Stimulated activated naive CD8-positive, alpha-beta T cell treated with anti-CD3 and anti-CD28 coated beads, Interleukin-15, Interleukin-2, amounts not matched to agents 100 ng/mL and 50 ng/mL, for 24 hours (primary cell): ENCODE results near the gene NPAS3.

Source experiments
- H3K27ac Mint-ChIP-seq: one replicate; pipeline ENCODE4 v1.8.0; 2021; ENCODE audit warnings: mild to moderate bottlenecking, mixed read lengths
- H3K27me3 Mint-ChIP-seq: one replicate; pipeline ENCODE4 v1.8.0; 2021; ENCODE audit warnings: mixed read lengths
- H3K36me3 Mint-ChIP-seq: one replicate; pipeline ENCODE4 v1.8.0; 2021; ENCODE audit warnings: low read depth, mixed read lengths
- H3K4me1 Mint-ChIP-seq: one replicate; pipeline ENCODE4 v1.8.0; 2021; ENCODE audit warnings: low read depth, mixed read lengths
- H3K4me3 Mint-ChIP-seq: one replicate; pipeline ENCODE4 v1.8.0; 2021; ENCODE audit warnings: mild to moderate bottlenecking, mixed read lengths
- H3K9me3 Mint-ChIP-seq: one replicate; pipeline ENCODE4 v1.8.0; 2021; ENCODE audit warnings: mixed read lengths

NPAS3 gene

GRCh38 chr14:32978691-32979255, 40.1 kb downstream of the NPAS3 start:
- Mint-ChIP-seq H3K27me3 (no peaks in the 10 kb centered on the region), H3K4me3 (no peak overlapping the region), H3K36me3 (no peaks in the 10 kb centered on the region), H3K27ac (no peak overlapping the region), H3K4me1 (no peaks in the 10 kb centered on the region), H3K9me3 (no peaks in the 10 kb centered on the region)

- no peaks in the 10 kb centered on the region for H3K4me1 Mint-ChIP-seq
- H3K4me3 Mint-ChIP-seq = no peak overlapping the region
- H3K36me3 Mint-ChIP-seq = no peaks in the 10 kb centered on the region
- H3K27ac Mint-ChIP-seq = no peak overlapping the region
- no peaks in the 10 kb centered on the region for H3K9me3 Mint-ChIP-seq
- H3K27me3 Mint-ChIP-seq = no peaks in the 10 kb centered on the region
Observed at GRCh38 chr14:32980178-32980901, 41.7 kb downstream of the NPAS3 start.

- no peak overlapping the region for H3K27ac Mint-ChIP-seq
- no peaks in the 10 kb centered on the region for H3K27me3 Mint-ChIP-seq
- H3K4me3 Mint-ChIP-seq = no peak overlapping the region
- no peaks in the 10 kb centered on the region for H3K36me3 Mint-ChIP-seq
- H3K4me1 Mint-ChIP-seq = no peaks in the 10 kb centered on the region
- H3K9me3 Mint-ChIP-seq = no peaks in the 10 kb centered on the region
Observed at GRCh38 chr14:32980902-32981501, 42.3 kb downstream of the NPAS3 start.

DNA sequence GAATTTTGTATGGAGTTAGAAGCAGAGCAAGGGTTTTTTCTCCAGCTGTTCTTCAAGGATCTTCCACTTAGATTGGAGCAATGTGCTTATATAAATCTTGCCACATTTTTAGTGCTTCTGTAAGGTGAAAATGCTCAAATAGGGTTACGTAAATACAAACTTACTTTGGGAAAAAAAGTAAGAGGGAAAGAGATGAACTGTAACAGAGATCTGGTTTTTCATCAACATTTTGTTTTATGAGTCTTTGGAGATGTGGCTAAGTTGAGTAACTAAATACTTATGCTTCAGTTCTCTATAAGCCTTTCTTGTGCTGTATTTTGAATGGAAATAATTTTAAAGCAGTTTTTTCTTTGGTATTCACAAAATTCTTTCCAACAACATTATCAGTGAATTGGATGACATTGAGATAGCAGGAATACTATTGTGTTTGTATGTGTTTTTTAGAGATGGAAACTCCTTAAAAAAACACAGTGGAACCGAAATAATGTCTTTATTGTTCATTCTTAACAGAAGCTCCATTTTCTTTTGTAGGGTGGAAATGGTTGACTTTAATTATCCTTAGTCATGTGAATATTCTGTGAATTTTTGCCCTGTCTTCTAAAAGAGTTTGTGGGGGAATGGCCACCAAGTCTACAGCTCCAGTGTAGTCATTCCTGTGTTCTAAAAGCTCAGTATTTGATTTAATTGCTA, 45.7 kb downstream of the NPAS3 start:
- no peaks in the 10 kb centered on the region for H3K4me1 Mint-ChIP-seq
- no peak overlapping the region for H3K4me3 Mint-ChIP-seq
- no peaks in the 10 kb centered on the region for H3K27me3 Mint-ChIP-seq
- H3K36me3 Mint-ChIP-seq = no peaks in the 10 kb centered on the region
- peaks cover 4% of the 10 kb centered on the region for H3K9me3 Mint-ChIP-seq
- H3K27ac Mint-ChIP-seq = no peak overlapping the region

GRCh38 chr14:32985866-32986265, 47.2 kb downstream of the NPAS3 start:
- Mint-ChIP-seq H3K36me3 (no peaks in the 10 kb centered on the region), H3K27ac (no peak overlapping the region), H3K27me3 (no peaks in the 10 kb centered on the region), H3K9me3 (peaks cover 4% of the 10 kb centered on the region), H3K4me1 (no peaks in the 10 kb centered on the region), H3K4me3 (no peak overlapping the region)

DNA sequence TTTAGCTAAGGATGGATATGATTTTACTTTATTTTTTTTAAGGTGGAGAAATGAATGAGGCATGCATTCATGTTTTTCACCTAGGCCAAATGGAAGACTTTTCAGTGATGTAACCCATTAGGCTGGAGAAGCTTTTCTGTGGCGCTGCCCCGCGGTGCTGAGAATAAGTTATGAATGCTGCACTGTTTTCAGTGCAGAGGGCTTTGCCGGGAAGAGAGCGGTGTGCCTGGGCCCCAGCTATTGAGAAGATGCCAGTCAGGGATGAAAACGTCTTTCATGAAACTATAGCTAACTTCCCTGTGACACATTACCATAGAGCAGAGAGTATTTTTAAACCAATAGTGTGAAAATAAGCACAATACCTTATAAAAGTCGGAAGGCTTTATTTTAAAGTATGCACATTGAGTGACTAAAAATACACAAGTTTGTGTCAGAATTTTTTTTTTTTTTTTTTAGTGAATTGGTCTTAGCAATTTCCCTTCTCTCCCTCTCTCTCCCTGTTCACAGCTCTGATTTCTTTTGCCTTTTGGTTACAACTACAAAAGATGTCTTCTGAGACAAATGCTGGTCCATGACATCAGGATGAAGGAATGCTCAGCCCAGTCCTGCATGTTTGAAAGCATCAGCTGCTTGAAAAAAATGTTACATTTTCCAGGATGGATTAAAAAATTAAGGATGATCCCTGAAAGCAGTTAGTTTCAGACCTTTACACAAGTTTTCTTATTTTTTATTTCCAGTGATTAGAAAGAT, 48.3 kb downstream of the NPAS3 start:
- Mint-ChIP-seq H3K4me1 (no peaks in the 10 kb centered on the region), H3K27me3 (no peaks in the 10 kb centered on the region), H3K27ac (no peak overlapping the region)

GRCh38 chr14:32991691-32992090, 53.0 kb downstream of the NPAS3 start:
- H3K9me3 Mint-ChIP-seq = peaks cover 10% of the 10 kb centered on the region
- H3K4me1 Mint-ChIP-seq = no peaks in the 10 kb centered on the region
- H3K27ac Mint-ChIP-seq = no peak overlapping the region
- no peaks in the 10 kb centered on the region for H3K27me3 Mint-ChIP-seq
- no peak overlapping the region for H3K4me3 Mint-ChIP-seq
- H3K36me3 Mint-ChIP-seq = no peaks in the 10 kb centered on the region

More for the DNA sequence above, 48.3 kb downstream of the NPAS3 start:
- Mint-ChIP-seq H3K9me3 (peaks cover 4% of the 10 kb centered on the region), H3K4me3 (no peak overlapping the region), H3K36me3 (no peaks in the 10 kb centered on the region)

DNA sequence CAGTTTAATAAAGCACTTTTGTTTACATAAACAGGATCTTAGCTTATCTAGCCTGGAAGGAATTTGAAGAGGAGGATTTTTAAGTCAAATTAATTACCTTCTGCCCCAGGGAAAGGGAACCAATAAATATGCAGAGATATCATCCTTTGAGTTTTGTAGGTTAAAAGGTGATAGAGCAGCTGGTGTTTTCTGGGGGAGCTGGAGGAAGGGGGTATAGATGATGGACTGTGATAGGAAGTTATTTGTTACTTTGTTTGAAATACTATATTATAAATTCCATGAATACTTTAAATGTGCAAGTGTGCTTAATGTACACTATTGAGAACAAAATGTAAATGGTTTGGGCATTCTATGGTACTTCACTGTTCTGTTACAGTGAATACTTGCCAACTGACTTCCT, 55.2 kb downstream of the NPAS3 start:
- peaks cover 8% of the 10 kb centered on the region for H3K9me3 Mint-ChIP-seq
- H3K27ac Mint-ChIP-seq = no peak overlapping the region
- H3K4me3 Mint-ChIP-seq = no peak overlapping the region
- H3K4me1 Mint-ChIP-seq = no peaks in the 10 kb centered on the region
- H3K36me3 Mint-ChIP-seq = no peaks in the 10 kb centered on the region
- no peaks in the 10 kb centered on the region for H3K27me3 Mint-ChIP-seq

DNA sequence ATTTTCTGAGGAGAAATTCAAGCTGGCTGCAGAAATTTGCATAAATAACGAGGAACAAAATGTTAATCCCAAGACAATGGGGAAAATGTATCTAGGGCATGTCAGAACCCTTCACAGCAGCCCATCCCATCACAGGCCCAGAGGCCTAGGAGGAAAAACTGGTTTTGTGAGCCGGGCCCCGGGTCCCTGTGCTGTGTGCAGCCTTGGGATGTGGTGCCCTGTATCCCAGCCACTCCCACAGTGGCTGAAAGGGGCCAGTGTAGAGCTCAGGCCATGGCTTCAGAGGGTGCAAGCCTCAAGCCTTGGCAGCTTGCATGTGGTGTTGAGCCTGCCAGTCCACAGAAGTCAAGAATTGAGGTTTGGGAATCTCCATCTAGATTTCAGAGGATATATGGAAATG, 57.7 kb downstream of the NPAS3 start:
- Mint-ChIP-seq H3K4me3 (no peak overlapping the region), H3K27ac (no peak overlapping the region)

DNA sequence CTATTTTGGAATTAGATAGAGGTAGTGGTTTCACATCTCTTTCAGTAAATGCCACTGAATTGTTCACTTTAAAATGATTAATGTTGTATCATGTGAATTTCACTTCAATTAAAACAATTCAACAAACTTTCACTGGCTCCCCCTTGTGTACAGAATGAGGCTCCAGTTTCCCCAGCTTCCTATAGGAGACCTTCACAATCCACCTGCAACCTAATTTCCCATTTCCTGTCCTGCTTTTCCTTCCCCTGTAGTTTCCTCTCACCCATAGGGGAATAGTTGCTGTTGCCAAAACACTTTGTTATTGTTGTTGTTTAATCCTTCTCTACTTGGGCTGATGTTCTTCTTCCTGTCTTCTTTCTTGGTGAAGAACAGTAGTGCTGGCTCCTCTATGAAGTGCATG, 59.8 kb downstream of the NPAS3 start:
- no peaks in the 10 kb centered on the region for H3K27me3 Mint-ChIP-seq
- H3K4me3 Mint-ChIP-seq = no peak overlapping the region
- H3K36me3 Mint-ChIP-seq = no peaks in the 10 kb centered on the region
- no peak overlapping the region for H3K27ac Mint-ChIP-seq
- H3K4me1 Mint-ChIP-seq = no peaks in the 10 kb centered on the region
- H3K9me3 Mint-ChIP-seq = peaks cover 3% of the 10 kb centered on the region

More for the DNA sequence above, 57.7 kb downstream of the NPAS3 start:
- H3K27me3 Mint-ChIP-seq = no peaks in the 10 kb centered on the region
- no peaks in the 10 kb centered on the region for H3K36me3 Mint-ChIP-seq
- H3K9me3 Mint-ChIP-seq = peaks cover 6% of the 10 kb centered on the region
- no peaks in the 10 kb centered on the region for H3K4me1 Mint-ChIP-seq

DNA sequence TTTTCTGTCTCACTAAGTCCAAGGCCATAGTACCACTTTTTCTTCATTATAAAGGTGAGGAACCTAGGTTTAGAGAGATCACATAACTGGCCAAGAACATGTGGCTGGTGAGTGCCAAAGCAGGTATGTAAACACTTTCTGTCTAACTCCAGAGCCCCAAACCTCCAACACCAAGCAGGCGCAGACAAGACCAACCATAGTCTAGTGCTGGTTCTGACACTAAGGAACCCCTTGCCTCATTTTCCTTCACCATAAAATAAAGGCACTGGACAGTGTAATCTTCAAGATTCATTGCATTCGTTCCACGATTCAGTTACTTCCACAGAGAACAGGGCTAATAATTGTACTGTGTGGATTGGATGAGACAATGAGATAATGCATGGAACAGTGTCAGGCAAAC, 71.0 kb downstream of the NPAS3 start:
- no peaks in the 10 kb centered on the region for H3K4me1 Mint-ChIP-seq
- H3K9me3 Mint-ChIP-seq = no peaks in the 10 kb centered on the region
- no peaks in the 10 kb centered on the region for H3K36me3 Mint-ChIP-seq
- no peaks in the 10 kb centered on the region for H3K27me3 Mint-ChIP-seq
- H3K27ac Mint-ChIP-seq = no peak overlapping the region
- H3K4me3 Mint-ChIP-seq = no peak overlapping the region

- no peaks in the 10 kb centered on the region for H3K9me3 Mint-ChIP-seq
- no peaks in the 10 kb centered on the region for H3K27me3 Mint-ChIP-seq
- H3K4me3 Mint-ChIP-seq = no peak overlapping the region
- H3K36me3 Mint-ChIP-seq = no peaks in the 10 kb centered on the region
- no peak overlapping the region for H3K27ac Mint-ChIP-seq
- no peaks in the 10 kb centered on the region for H3K4me1 Mint-ChIP-seq
Observed at GRCh38 chr14:33010495-33010894, 71.8 kb downstream of the NPAS3 start.

- Mint-ChIP-seq H3K4me1 (no peaks in the 10 kb centered on the region), H3K27me3 (no peaks in the 10 kb centered on the region)
Observed at GRCh38 chr14:33014710-33015109, 76.0 kb downstream of the NPAS3 start.

GRCh38 chr14:33016613-33017012, 77.9 kb downstream of the NPAS3 start:
- Mint-ChIP-seq H3K27ac (no peak overlapping the region), H3K27me3 (no peaks in the 10 kb centered on the region), H3K4me3 (no peak overlapping the region), H3K36me3 (no peaks in the 10 kb centered on the region), H3K4me1 (no peaks in the 10 kb centered on the region), H3K9me3 (peaks cover 3% of the 10 kb centered on the region)

More at GRCh38 chr14:33014710-33015109, 76.0 kb downstream of the NPAS3 start:
- H3K27ac Mint-ChIP-seq = no peak overlapping the region
- H3K4me3 Mint-ChIP-seq = no peak overlapping the region
- no peaks in the 10 kb centered on the region for H3K36me3 Mint-ChIP-seq
- no peaks in the 10 kb centered on the region for H3K9me3 Mint-ChIP-seq

- Mint-ChIP-seq H3K9me3 (peaks cover 3% of the 10 kb centered on the region), H3K36me3 (no peaks in the 10 kb centered on the region), H3K27me3 (no peaks in the 10 kb centered on the region), H3K4me3 (no peak overlapping the region), H3K4me1 (no peaks in the 10 kb centered on the region), H3K27ac (no peak overlapping the region)
Observed at GRCh38 chr14:33017016-33017415, 78.3 kb downstream of the NPAS3 start.
